GM12865 (cell line): ENCODE results near the gene ZNF485.
A peak's percentile ranks its signal among the peaks of the same experiment; 100 is the strongest.

Source experiments
- DNase-seq: peaks from one replicate; pipeline ENCODE4 v3.0.0; 2010; ENCODE audit warnings: low read depth
- H3K4me3 ChIP-seq: 2 replicates; pipeline ENCODE4 v1.5.1; 2011; ENCODE audit warnings: mild to moderate bottlenecking, low read depth, low read length, control low read depth
- TF ChIP-seq, protein P1 (sequence below): IDR thresholded peaks from 2 replicates; pipeline ENCODE4 v1.5.1; 2011; ENCODE audit warnings: low read length, control low read depth, low read depth, inconsistent platforms; ENCODE audit not compliant: insufficient read depth; ENCODE audit errors: missing control alignments

Gene ZNF485

DNA sequence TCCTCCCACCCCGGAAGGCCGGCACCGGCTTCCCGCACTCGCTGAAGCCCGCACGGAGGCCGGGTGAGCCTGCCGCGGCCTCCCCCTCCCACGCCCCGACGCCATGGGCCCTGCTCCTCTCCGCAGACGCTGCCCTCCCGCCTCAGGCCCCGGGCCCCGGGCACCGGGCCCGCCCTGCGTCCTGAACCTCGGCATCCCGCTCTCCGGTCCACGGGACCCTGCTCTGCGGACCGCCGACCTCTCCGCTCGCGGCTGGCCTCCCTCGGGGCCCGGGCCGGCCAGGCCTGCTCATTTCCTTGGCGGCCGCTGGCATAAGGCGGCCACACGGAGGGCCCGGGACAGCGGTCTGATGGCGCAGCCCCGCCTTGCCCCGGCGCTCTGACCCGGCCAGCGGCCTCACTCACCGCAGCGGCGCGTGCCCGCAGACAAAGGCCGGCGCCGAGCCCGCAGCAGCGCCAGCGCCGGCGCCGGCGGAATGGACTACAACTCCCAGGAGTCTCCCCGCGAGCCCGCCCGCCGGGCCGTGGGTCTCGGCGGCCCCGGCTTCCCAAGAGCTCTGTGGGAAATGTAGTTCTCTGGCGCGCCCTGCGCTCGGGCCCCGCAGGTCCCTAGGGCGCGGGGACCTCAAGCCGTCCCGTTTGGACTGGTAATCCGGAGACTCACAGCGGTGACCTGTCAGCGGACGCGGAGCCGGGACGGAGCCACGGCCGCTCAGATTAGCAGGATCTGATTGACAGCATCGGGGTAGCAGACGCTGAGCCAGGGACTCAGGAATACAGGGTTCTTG, 42.4 kb downstream of the ZNF485 start, which contains the start of gene ZNF32:
Gene ZNF32 (minus strand): TSS at position 484 of the 787 bp plus-strand sequence. CDS start 2,748 bp downstream, outside the sequence.
- DNase-seq, result peak; percentile 90
- TF ChIP-seq, protein P1, sequence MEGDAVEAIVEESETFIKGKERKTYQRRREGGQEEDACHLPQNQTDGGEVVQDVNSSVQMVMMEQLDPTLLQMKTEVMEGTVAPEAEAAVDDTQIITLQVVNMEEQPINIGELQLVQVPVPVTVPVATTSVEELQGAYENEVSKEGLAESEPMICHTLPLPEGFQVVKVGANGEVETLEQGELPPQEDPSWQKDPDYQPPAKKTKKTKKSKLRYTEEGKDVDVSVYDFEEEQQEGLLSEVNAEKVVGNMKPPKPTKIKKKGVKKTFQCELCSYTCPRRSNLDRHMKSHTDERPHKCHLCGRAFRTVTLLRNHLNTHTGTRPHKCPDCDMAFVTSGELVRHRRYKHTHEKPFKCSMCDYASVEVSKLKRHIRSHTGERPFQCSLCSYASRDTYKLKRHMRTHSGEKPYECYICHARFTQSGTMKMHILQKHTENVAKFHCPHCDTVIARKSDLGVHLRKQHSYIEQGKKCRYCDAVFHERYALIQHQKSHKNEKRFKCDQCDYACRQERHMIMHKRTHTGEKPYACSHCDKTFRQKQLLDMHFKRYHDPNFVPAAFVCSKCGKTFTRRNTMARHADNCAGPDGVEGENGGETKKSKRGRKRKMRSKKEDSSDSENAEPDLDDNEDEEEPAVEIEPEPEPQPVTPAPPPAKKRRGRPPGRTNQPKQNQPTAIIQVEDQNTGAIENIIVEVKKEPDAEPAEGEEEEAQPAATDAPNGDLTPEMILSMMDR, result no peak
- H3K4me3 ChIP-seq, result peak within 1 kb of the TSS; percentile 68

DNA sequence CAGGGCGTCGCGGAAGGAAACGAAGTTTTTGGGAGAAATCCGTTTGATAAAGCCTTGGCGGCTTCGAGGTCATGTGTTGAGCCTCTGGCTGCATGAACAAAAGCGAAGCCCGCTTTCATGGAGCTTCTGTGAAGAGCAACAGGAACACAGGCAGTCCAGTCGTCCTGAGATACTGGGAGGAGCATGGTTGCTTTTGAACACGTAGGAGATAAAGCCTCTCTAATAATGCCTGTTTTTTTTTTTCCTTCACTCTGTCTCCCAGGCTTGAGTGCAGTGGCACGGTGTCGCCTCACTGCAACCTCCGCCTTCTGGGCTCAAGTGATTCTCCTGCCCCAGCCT, 42.9 kb downstream of the ZNF485 start:
- TF ChIP-seq, protein P1, result no peak
- H3K4me3 ChIP-seq, result peak overlapping the region; percentile 68
- DNase-seq, result no peak

DNA sequence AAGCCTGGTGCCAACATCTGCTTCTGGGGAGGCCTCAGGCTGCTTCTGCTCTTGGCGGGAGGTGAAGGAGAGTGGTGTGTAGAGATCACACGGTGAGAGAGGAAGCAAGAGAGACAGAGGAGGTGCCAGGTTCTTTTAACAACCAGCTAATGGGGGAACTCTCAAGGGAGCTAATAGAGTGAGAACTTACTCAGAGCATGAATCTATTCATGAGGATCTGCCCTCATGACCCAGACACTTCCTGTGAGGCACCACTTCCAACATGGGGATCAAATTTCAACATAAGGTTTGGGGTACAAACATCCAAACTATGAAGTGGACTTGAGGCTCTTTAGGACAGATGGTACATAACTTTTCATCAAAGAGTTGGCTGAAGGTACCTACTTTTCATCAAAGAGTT, 47.5 kb downstream of the ZNF485 start:
- TF ChIP-seq, protein P1, result no peak

DNA sequence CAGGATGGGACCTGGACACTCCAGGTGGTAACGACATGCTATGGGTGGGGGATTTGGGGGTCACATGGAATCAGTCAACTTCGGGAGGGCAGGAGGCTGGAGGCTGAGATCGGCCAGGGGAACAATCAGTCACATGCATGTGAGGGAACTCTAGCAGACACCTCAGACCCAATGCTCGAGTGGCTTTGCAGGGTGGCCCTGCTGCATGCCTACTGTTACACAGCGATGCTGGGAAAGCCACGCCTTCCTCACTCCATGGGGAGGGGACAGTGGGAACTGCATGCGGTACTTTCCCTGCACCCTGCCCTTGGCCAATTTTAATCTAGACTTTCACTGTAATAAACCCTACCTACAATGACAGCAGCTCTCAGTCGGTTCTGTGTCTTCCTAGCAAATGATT, 49.1 kb downstream of the ZNF485 start:
- no peak overlapping the region for H3K4me3 ChIP-seq
- TF ChIP-seq, protein P1, result no peak
- DNase-seq, result no peak

More for the DNA sequence above, 47.5 kb downstream of the ZNF485 start:
- DNase-seq, result no peak
- no peak overlapping the region for H3K4me3 ChIP-seq

DNA sequence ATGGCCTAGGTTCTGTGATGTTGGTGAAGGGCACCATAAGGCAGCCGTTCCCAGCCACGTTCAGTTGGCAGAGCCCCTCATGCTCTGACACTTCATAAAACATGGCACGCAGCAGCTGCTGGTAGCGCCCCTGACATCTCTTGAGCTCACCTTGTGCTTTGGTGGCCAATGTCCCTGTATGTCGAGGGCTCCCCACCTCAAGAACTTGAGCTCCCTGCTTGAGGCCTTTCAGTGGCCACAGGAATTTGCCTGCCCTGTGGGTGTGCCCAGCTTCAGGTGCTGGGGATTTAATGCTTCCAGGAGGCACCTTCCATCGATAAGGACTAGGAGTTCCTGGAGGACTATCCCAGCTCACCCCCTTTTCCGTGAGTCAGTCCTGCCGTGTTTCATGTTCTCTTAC, 52.0 kb downstream of the ZNF485 start:
- TF ChIP-seq, protein P1, result no peak
- no peak overlapping the region for H3K4me3 ChIP-seq
- no peak for DNase-seq

DNA sequence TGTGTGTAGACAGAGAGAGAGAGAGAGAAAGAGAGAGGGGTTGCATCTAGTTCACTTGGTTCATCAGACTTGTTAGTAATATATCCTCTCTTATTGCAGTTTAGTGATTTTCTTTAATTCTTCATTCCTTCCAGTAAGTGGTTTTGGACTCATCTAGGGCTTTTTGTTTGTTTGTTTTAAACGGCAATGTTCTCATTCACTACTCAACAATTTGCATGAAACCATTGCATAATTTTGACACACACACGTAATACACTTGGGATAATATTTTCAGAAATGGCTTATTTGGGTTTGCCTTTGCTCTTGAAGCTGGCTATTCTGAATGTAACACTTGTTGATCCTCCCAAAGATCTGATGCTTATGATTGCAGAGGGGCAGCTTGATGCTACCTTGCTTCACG, 58.8 kb downstream of the ZNF485 start:
- no peak overlapping the region for H3K4me3 ChIP-seq
- TF ChIP-seq, protein P1, result no peak
- no peak for DNase-seq

DNA sequence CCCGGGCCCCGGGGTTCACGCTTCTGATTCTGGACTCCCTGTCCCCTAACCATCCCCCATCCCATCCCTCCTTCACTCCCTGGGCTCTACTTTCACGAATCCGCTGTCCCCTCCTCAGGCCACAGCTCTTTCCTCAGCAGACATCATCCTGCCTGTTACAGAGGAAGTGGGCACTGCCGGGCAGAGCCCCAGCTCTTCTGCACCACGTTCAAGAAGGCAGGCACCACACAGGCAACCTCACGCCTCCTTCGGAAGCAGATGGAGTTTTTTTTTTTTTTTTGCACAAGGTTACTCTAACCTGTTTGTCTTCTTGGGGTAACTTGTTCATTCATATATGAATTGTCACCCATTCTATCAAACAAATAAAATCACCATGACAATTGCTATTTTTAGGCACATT, 60.3 kb downstream of the ZNF485 start:
- DNase-seq, result no peak
- TF ChIP-seq, protein P1, result no peak
- H3K4me3 ChIP-seq, result no peak overlapping the region
